ENCODE measurements around the gene VPS13D.
A peak's percentile ranks its signal among the peaks of the same experiment; 100 is the strongest.

Gene VPS13D

GRCh38 chr1:12230549-12231275 is 882 bp downstream of the VPS13D start:
- Mint-ChIP-seq H3K27me3 (no peaks in the 10 kb centered on the region), H3K4me1 (peaks cover 14% of the 10 kb centered on the region), H3K27ac (peak overlapping the region; percentile 74), H3K9me3 (no peaks in the 10 kb centered on the region), H3K36me3 (peaks cover 3% of the 10 kb centered on the region), H3K4me3 (peak overlapping the region; percentile 95)
- DNase-seq (ENCODE audit: low spot score in 2 of 2) (no peak), ATAC-seq (ENCODE audit: low read depth) (peak; percentile 30)

GRCh38 chr1:12231276-12231595 is 1.4 kb downstream of the VPS13D start:
- DNase-seq (ENCODE audit: low spot score in 2 of 2): no peak
- Mint-ChIP-seq H3K36me3 (peaks cover 4% of the 10 kb centered on the region), H3K9me3 (no peaks in the 10 kb centered on the region), H3K27me3 (no peaks in the 10 kb centered on the region), H3K4me3 (peak overlapping the region; percentile 95), H3K27ac (no peak overlapping the region), H3K4me1 (peaks cover 14% of the 10 kb centered on the region)
- ATAC-seq (ENCODE audit: low read depth): no peak

DNA sequence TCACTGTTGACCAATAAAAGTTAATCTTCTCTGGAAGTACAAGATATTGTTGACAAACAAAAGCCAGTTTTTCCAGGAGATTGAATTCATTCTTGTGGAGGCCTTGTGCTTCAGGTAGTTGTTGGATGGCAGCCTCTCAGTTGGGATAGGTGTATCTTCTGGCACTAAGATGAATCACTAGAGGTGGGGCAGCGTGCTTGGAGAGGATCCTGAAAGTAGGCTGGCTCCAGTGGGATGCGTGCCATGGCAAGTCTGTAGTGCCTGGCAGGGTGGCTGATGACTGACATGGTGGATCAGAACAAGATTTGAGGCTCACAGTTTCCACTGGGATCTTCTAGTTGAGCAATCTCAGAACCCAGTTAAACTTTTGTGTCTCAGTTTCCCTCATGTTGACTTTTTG is 2.4 kb downstream of the VPS13D start:
- Mint-ChIP-seq H3K36me3 (peaks cover 10% of the 10 kb centered on the region), H3K27me3 (no peaks in the 10 kb centered on the region), H3K4me1 (peaks cover 14% of the 10 kb centered on the region), H3K9me3 (no peaks in the 10 kb centered on the region), H3K4me3 (no peak overlapping the region), H3K27ac (no peak overlapping the region)
- no peak for DNase-seq (ENCODE audit: low spot score in 2 of 2)
- no peak for ATAC-seq (ENCODE audit: low read depth)

GRCh38 chr1:12244078-12244477 is 14.2 kb downstream of the VPS13D start:
- Mint-ChIP-seq H3K36me3 (peaks cover 19% of the 10 kb centered on the region), H3K4me1 (no peaks in the 10 kb centered on the region), H3K27me3 (no peaks in the 10 kb centered on the region), H3K4me3 (no peak overlapping the region), H3K27ac (no peak overlapping the region), H3K9me3 (no peaks in the 10 kb centered on the region)
- DNase-seq (ENCODE audit: low spot score in 2 of 2) (no peak), ATAC-seq (ENCODE audit: low read depth) (no peak)

- DNase-seq (ENCODE audit: low spot score in 2 of 2) (no peak), ATAC-seq (ENCODE audit: low read depth) (no peak)
- Mint-ChIP-seq H3K36me3 (peaks cover 22% of the 10 kb centered on the region), H3K9me3 (no peaks in the 10 kb centered on the region), H3K4me1 (no peaks in the 10 kb centered on the region), H3K27ac (no peak overlapping the region), H3K4me3 (no peak overlapping the region), H3K27me3 (no peaks in the 10 kb centered on the region)
These were observed 14.8 kb downstream of the VPS13D start for GRCh38 chr1:12244585-12244984.

GRCh38 chr1:12245116-12245515 is 15.3 kb downstream of the VPS13D start:
- DNase-seq (ENCODE audit: low spot score in 2 of 2): no peak

DNA sequence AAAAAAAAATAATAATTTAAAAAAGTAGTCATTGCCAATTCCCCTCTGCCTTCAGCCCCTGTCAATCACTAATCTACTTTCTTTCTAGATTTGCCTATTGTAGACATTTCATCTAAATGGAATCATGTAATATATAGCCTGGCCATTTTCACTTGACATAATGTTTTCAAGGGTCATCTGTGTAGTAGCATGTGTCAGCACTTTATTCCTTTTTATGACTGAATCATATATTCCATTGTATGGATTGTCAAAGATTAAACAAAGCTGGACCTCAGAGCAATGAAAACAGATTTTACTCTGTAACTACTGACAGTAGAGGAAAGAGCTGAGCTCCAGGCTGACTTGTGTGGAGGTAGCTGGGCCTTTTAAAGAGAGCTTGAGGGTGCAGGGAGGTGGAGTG is 15.9 kb downstream of the VPS13D start:
- Mint-ChIP-seq H3K9me3 (no peaks in the 10 kb centered on the region), H3K36me3 (peaks cover 27% of the 10 kb centered on the region), H3K4me3 (no peak overlapping the region), H3K27ac (no peak overlapping the region), H3K27me3 (no peaks in the 10 kb centered on the region), H3K4me1 (no peaks in the 10 kb centered on the region)
- ATAC-seq (ENCODE audit: low read depth) (no peak), DNase-seq (ENCODE audit: low spot score in 2 of 2) (no peak)

More at GRCh38 chr1:12245116-12245515, 15.3 kb downstream of the VPS13D start:
- Mint-ChIP-seq H3K27ac (no peak overlapping the region), H3K36me3 (peaks cover 25% of the 10 kb centered on the region), H3K27me3 (no peaks in the 10 kb centered on the region), H3K9me3 (no peaks in the 10 kb centered on the region), H3K4me1 (no peaks in the 10 kb centered on the region), H3K4me3 (no peak overlapping the region)
- ATAC-seq (ENCODE audit: low read depth): no peak

DNA sequence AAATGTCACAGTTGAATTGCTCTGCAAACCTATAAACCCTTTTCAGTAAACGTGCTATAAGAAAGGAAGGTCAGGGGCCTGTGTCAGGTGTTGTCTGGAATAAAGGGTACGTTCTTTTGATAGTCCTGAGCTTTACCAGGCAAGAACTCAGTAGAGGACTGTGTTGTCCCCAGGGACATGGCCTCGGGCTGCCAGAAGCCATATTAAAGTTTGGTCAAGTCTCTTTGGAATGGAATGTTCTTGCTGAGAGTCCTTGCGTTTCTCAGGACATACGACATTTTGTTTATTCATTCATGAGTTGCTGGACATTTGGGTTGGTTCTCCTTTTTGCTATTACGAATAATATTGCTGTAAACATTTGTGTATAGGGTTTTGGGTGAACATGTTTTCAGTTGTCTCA is 16.8 kb downstream of the VPS13D start:
- ATAC-seq (ENCODE audit: low read depth) (no peak), DNase-seq (ENCODE audit: low spot score in 2 of 2) (no peak)
- no peaks in the 10 kb centered on the region for H3K4me1 Mint-ChIP-seq
- H3K36me3 Mint-ChIP-seq: peaks cover 34% of the 10 kb centered on the region
- H3K4me3 Mint-ChIP-seq: no peak overlapping the region
- no peaks in the 10 kb centered on the region for H3K27me3 Mint-ChIP-seq
- no peaks in the 10 kb centered on the region for H3K9me3 Mint-ChIP-seq
- no peak overlapping the region for H3K27ac Mint-ChIP-seq

- Mint-ChIP-seq H3K4me3 (no peak overlapping the region), H3K36me3 (peaks cover 34% of the 10 kb centered on the region), H3K27ac (no peak overlapping the region), H3K27me3 (no peaks in the 10 kb centered on the region), H3K9me3 (no peaks in the 10 kb centered on the region), H3K4me1 (no peaks in the 10 kb centered on the region)
- ATAC-seq (ENCODE audit: low read depth) (no peak), DNase-seq (ENCODE audit: low spot score in 2 of 2) (no peak)
These were observed 19.4 kb downstream of the VPS13D start for GRCh38 chr1:12249181-12249580.

- peaks cover 33% of the 10 kb centered on the region for H3K36me3 Mint-ChIP-seq
- no peak for DNase-seq (ENCODE audit: low spot score in 2 of 2)
- no peaks in the 10 kb centered on the region for H3K9me3 Mint-ChIP-seq
- ATAC-seq (ENCODE audit: low read depth): no peak
- H3K27me3 Mint-ChIP-seq: no peaks in the 10 kb centered on the region
- no peak overlapping the region for H3K27ac Mint-ChIP-seq
- H3K4me1 Mint-ChIP-seq: no peaks in the 10 kb centered on the region
- no peak overlapping the region for H3K4me3 Mint-ChIP-seq
These were observed 19.9 kb downstream of the VPS13D start for GRCh38 chr1:12249748-12250147.

DNA sequence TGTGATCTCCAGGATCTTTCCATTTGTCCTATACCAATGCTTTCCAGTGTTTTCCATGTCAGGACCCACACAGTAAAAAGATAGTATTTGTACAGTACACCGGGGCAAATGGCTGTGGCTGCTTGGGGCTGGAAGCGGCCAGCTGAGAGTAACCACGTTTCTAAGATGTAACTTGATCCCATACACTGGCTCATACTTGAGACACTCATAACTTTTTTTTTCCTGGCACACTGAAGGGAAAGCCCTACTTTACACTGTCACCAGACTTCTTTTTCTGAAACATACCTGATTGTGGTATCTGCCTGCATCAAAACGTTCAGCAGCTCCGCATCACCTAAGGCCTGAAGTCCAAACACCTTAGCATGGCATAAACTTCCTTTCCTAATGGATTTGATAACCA is 21.6 kb downstream of the VPS13D start:
- Mint-ChIP-seq H3K27me3 (no peaks in the 10 kb centered on the region), H3K27ac (no peak overlapping the region), H3K4me3 (no peak overlapping the region), H3K9me3 (no peaks in the 10 kb centered on the region), H3K36me3 (peaks cover 25% of the 10 kb centered on the region), H3K4me1 (no peaks in the 10 kb centered on the region)
- DNase-seq (ENCODE audit: low spot score in 2 of 2): no peak
- no peak for ATAC-seq (ENCODE audit: low read depth)

DNA sequence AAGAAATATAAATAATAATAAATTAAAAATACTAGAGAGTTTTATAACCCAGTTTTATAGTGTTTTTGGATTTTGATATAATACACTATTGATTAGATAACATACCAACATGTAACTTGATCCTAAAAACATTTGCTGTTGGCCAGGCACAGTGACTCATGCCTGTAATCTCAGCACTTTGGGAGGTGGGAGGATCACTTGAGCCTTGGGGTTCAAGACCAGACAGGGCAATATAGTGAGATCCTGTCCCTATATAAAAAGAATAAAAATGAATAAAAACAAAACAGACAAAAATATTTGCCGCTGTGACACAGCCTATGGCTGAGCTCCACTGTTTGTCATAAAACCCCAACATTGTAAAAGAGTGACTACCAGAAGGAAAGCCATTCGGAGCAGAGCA is 26.1 kb downstream of the VPS13D start:
- H3K4me1 Mint-ChIP-seq: no peaks in the 10 kb centered on the region
- ATAC-seq (ENCODE audit: low read depth) (no peak), DNase-seq (ENCODE audit: low spot score in 2 of 2) (no peak)
- H3K9me3 Mint-ChIP-seq: no peaks in the 10 kb centered on the region
- no peaks in the 10 kb centered on the region for H3K27me3 Mint-ChIP-seq
- H3K4me3 Mint-ChIP-seq: no peak overlapping the region
- peaks cover 32% of the 10 kb centered on the region for H3K36me3 Mint-ChIP-seq
- H3K27ac Mint-ChIP-seq: no peak overlapping the region

DNA sequence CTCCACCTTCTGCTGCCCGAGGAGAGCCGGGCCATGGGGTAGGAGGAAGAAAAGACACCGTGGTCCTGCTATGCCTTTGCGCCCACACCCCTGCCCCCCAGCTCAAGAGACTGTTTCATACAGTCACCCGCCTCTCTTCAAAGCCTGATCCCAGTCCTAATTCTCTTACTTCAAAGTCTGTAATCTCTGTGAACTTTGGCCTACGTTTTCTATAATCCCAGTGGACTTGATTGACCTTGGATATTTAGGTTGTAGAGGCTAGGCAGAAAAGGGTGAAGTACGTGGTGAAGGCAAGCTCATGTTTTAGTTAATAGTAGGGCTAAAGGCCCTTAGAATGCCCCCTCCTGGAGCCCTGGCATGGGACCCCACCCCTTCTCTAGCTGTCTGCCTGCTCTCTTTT is 28.4 kb downstream of the VPS13D start:
- Mint-ChIP-seq H3K27me3 (no peaks in the 10 kb centered on the region), H3K4me1 (no peaks in the 10 kb centered on the region), H3K4me3 (no peak overlapping the region), H3K36me3 (peaks cover 40% of the 10 kb centered on the region), H3K27ac (no peak overlapping the region), H3K9me3 (no peaks in the 10 kb centered on the region)
- DNase-seq (ENCODE audit: low spot score in 2 of 2) (no peak), ATAC-seq (ENCODE audit: low read depth) (no peak)

DNA sequence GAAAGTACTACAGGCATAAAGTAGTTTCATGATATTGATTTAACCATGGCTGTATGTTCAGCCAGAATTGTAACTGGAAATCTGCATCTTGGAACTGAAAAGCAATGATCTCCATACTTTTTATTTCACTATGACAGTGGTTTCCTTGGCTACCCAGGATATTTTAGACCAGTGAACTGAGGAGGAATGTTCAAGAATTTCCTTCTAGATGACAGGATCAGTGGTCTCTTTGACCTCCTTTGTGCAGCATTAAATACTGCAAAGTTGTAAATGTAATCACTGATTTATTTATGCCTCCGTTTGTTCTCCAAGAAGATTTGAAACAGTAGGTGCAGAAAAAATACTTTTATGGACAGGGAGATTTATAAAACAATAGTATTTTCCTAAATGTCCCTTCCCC is 39.5 kb downstream of the VPS13D start:
- H3K4me1 Mint-ChIP-seq: no peaks in the 10 kb centered on the region
- no peak for ATAC-seq (ENCODE audit: low read depth)
- H3K36me3 Mint-ChIP-seq: peaks cover 33% of the 10 kb centered on the region

GRCh38 chr1:12271033-12271432 is 41.2 kb downstream of the VPS13D start:
- Mint-ChIP-seq H3K36me3 (peaks cover 32% of the 10 kb centered on the region), H3K27ac (peak overlapping the region; percentile 3), H3K4me3 (no peak overlapping the region), H3K4me1 (no peaks in the 10 kb centered on the region), H3K9me3 (no peaks in the 10 kb centered on the region), H3K27me3 (no peaks in the 10 kb centered on the region)
- DNase-seq (ENCODE audit: low spot score in 2 of 2) (no peak), ATAC-seq (ENCODE audit: low read depth) (no peak)

More for the DNA sequence above, 39.5 kb downstream of the VPS13D start:
- DNase-seq (ENCODE audit: low spot score in 2 of 2): no peak
- no peak overlapping the region for H3K4me3 Mint-ChIP-seq
- no peaks in the 10 kb centered on the region for H3K27me3 Mint-ChIP-seq
- no peaks in the 10 kb centered on the region for H3K9me3 Mint-ChIP-seq
- H3K27ac Mint-ChIP-seq: no peak overlapping the region

Measured in memory B cell (primary cell).